Measurements from ENCODE around the gene MBIP.
"Not testable (repeated sequence)": the region's sequence is repeated elsewhere in the genome, so short reads cannot be mapped to it uniquely, and the experiment has no call there.

MBIP gene

DNA sequence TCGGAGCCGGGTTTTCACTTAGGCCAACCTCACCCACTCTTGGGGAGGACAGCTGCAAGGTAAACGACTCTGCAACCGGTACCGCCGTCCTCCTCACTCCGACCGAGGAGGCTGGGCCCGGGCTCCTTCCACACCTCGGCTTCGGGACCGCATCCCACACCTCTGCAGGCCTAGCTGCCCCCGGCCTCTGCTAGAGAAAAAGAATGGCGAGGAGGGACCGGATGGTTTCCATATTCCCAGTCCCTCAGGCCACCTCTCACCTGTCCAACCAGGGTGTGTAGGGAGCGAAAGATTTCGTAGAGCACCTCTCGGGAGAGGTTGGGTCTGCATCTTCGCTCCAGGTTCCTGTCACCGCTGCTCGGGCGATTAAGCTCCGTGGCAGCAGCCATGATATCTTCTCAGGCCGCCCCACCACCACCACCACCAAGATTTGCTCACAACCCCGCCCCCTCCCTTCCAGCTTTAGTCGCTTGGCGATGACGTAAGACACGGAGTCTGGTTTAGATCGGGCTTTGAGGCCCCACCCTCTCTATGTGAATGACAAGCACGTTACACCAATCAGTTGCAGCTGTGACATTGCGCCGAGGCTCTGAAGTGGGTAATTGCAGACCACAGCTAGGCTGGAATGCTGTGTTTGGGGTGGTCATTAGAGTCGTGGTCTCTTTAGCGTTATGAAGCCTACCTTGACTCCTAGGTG, at the start of gene MBIP:
Gene MBIP, minus strand, starts transcription at position 438 of the 697 bp plus-strand sequence. Its CDS starts 49 bp downstream, at position 389.
- DNase-seq (ENCODE audit: low read depth in 2 of 2): peak; percentile 88 to 95

- no peak for DNase-seq (ENCODE audit: low read depth in 2 of 2)
Measured at GRCh38 chr14:36367985-36368774, 47.7 kb upstream of the MBIP start.

DNA sequence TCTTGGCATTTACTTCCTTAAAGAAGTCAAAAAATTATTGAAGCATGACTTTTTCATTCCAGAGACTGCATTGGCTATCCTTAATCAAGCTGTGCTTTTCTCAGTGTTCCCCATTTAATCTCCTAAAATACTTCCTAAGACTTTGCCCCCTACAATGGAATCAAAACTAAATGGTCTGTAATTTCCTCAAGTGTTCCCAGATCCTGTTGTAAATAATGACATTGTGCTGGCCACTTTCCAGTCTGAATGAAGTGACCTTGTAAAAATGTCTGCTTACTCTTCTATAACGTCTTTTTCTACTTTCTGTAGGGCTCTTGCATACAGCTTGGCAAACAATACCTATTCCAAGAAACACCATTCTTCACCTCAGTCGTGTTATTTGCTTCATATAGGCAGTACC, 45.3 kb upstream of the MBIP start:
- no peak for DNase-seq (ENCODE audit: low read depth in 2 of 2)

DNA sequence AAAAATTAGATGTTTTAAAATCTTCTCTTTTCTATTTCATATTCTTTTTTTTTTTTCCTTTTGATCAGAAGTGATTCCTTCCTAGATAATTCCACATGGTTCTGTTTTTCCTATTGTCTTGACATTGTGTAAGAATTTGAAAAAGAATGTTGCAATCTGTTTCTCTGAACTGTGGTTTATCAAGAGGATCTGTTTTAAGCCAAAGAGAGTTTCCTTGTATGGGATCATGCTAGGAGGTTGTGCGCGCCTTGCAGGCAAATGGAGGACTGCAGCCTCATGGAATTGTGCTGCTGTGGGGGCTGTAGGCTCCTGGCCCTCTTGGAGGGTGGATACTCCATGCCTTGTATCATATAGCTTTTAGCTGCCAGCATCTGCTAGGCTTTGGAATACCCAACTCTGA, 43.3 kb upstream of the MBIP start:
- DNase-seq (ENCODE audit: low read depth in 2 of 2): no peak

DNA sequence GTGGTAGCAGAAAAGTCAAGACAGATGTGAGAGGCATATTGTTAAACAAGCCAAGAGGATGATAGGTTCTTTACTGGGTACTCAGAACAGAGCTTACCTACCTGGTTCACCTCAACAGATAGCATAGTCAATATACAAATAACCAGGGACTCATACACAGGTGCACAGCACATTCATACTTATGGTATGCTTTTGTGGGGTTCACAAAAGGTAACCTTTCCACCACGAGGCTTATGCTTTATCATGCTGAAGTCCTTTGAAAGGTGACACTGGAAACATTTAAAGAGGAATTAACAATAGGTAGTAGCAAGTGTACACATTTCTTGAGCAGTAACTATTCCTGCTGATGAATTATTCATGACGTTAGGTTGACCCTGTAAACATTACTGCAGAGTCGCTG, 42.2 kb upstream of the MBIP start:
- DNase-seq (ENCODE audit: low read depth in 2 of 2): no peak

DNA sequence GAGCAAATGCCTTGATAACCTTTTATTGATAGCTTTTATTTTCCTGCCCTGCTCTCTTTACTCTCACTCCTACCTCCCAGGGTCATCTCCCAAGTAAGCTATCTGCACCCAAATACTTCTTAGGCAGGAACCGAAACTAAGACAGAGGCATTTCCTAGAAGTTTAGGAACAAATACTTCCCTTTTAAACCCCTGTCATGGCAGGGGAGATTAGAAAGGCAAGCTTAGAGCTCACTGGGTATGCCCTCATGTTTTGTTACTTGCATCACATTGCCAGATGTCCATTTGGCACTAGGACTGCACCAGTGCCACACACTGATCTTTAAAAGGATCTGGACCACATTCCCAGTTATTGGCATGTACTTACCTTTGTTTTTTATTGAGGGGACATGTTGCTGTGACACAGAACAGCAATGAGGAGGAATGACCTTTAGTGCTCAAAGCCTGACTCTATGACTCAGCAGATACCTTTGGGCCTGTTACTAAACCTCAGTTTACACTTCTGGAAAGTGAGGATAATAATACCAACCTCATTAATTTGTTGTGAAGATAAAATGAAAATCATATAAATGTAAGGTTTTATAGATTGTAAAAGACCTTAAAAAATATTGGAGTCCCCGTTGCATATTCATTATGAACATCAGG, 40.9 kb upstream of the MBIP start:
- DNase-seq (ENCODE audit: low read depth in 2 of 2): no peak

DNA sequence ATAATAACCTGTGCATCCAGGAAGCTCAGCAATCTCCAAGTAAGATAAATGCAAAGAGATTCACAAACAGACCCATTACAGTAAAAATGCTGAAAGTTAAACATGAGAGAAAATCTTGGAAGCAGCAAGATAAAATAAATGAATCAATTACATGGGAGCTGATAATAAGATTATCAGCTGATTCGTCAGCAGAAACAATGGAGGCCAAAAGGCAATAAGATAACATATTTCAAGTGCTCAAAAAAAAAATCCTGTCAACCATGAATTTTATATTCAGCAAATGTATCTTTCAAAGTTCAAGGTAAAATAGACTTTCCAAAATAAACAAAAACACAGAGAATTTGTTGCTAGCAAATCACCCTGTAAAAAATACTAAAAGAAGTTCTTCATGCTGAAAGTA, 36.4 kb upstream of the MBIP start:
- DNase-seq (ENCODE audit: low read depth in 2 of 2): no peak

GRCh38 chr14:36346052-36346451, 25.6 kb upstream of the MBIP start:
- DNase-seq (ENCODE audit: low read depth in 2 of 2): no peak

GRCh38 chr14:36344211-36344610, 23.8 kb upstream of the MBIP start:
- DNase-seq (ENCODE audit: low read depth in 2 of 2): no peak

GRCh38 chr14:36341811-36342210, 21.4 kb upstream of the MBIP start:
- not testable (repeated sequence) for DNase-seq (ENCODE audit: low read depth in 2 of 2)

DNA sequence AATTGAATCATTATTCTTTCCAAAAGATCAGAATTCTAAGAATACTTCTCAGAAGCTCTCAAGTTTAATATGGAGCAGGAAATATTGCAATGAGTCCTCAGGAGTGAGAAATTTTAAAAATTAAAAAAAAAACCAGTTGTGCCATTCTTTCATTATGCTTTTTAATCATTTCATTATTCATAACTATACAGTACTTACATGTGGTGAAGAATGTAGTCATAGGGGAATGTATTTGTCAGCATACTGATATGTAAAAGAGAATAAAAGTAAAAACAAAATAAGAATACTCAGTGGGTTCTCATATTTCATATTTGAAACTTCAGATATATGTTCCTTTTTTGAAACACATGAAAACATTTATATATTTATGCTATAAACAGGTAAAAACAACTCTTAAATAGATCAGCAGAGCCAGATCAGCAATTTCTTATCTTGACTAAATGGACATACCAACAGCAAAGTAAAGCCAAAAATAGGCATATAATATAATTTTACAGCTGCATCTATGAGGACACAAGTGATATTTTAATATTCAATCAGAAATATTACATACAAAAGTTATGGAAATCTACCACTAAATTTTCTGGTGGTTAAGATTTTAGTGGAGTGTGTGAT, 19.9 kb upstream of the MBIP start:
- DNase-seq (ENCODE audit: low read depth in 2 of 2): no peak

DNA sequence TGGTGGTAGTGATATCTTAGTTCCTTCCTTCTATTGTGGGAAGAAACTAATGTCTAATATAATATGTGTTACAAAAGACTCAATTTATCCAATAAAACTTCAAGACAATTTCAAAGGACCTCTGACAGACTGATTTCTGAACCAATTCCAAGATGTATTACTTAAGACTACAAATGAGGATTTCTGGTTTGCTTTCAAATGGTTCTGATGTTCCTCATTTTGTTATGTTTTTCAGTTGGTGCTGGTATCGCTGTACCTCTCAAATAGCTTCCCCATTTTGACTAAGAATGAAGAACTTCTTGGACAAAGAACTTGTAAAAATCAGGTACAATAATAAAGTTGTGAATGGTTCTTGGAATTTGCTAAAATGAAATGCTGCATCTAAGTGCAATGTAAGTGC, 19.4 kb upstream of the MBIP start:
- DNase-seq (ENCODE audit: low read depth in 2 of 2): no peak

- DNase-seq (ENCODE audit: low read depth in 2 of 2): no peak
Measured at GRCh38 chr14:36333119-36333518, 12.7 kb upstream of the MBIP start.

- DNase-seq (ENCODE audit: low read depth in 2 of 2): not testable (repeated sequence)
Measured at GRCh38 chr14:36327573-36327972, 7.1 kb upstream of the MBIP start.

GRCh38 chr14:36325853-36326252, 5.4 kb upstream of the MBIP start:
- no peak for DNase-seq (ENCODE audit: low read depth in 2 of 2)

DNA sequence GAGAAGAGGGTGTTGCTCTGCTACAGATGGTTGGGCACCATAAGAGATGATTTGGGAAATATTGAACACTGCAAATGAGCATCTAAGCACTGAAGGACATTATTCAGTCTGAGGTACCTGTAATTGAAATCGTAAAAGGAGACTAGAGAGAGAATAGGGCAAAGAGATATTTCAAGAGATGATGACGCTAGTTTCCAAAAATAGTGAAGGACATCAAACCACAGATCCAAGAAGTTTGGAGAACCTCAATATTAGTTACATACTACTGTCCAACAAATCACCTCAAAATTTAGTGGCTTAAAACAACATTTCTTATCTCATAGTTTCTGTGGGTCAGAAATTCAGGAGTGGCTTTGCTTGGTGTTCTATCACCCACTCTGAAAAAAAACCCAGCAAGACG, 4.5 kb upstream of the MBIP start:
- DNase-seq (ENCODE audit: low read depth in 2 of 2): no peak

DNA sequence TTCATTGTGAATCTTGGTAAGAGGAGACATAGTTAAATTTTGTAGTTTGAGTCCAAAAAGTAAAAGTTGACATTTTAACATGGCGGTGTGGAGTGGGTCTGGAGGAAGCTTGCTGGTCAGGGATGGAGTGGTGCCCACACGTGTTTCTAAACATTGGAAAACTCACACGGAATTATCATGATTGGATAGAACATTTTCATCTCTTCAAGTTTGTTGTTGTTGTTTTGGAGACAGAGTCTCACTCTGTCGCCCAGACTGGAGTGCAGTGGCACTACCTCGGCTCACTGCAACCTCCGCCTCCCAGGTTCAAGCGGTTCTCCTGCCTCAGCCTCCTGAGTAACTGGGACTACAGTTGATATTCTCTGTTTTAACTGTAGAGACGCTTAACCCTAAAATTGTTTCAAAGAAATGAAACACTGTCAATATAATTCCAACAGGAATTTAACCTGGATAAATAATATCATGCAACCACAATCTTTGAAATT, 502 bp upstream of the MBIP start:
- DNase-seq (ENCODE audit: low read depth in 2 of 2): no peak

DNA sequence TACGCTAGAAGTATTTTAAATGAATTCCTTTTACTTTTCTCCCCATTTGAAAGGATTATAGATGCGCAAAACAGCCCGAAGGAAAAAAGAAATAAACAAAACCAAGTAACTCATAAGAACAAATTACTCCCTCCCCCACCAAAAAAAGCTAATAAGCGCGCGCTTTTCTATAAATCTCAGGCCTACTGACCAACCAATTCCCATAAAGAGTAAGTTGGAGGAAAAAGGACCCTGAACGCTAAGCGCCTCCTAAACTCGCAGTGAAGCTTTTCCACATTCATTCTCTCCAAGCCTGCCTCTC, 588 bp downstream of the MBIP start:
- no peak for DNase-seq (ENCODE audit: low read depth in 2 of 2)

DNA sequence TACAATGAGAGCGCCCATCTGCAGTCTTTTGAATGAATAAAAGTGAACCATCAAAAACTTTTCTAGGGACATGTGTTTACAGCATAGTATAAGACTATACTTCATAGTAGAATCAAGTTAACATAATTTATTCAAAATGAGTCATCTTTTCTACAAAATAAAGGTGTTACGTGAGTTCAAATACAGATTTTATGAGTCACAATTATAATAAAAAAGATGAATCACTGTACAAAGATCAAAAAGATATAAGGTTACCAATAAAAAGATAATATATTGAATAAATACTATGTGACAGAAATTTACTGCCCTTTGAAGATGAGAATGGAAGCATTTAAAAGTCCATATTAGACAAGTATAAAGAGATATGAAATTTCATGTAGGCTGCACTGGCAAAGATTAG, 2.8 kb downstream of the MBIP start:
- no peak for DNase-seq (ENCODE audit: low read depth in 2 of 2)

DNA sequence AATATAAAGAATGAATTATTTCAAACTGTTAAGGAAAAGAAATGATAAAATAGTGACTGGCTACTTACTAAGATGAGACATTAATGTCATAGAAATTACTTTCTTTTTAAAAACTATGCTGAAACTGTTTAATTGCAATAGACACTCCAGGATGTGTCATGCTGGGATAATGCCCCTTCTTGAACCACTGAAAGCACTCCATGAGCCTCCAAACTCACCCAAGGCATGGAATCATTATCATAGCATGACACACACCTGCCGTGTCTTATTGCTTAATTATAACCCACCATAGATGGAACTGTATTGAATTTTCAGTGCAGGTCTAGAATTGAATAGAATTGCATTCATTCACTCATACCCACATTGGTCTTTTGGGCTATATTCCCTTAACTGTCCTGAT, 4.3 kb downstream of the MBIP start:
- DNase-seq (ENCODE audit: low read depth in 2 of 2): no peak

GRCh38 chr14:36315159-36315853, 5.1 kb downstream of the MBIP start:
- DNase-seq (ENCODE audit: low read depth in 2 of 2): peak; percentile 10 to 46

DNA sequence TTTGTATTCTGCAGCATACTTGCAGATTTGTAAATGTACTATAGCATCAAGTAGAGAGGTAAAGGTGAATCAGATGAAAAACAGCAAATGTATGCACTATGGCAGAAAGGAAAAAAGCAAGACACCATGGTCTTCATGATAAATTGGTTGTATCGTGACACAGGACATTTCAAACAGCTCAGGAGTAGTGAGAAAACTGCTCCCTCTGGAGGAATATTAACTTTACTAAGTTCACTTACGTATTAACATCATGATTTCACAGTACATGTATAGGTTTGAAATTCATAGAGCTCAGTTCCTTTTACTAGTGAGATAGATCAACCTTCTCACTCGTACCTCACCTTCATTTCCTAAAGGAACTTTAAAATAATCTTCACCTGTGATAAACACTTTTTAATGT, 6.5 kb downstream of the MBIP start:
- no peak for DNase-seq (ENCODE audit: low read depth in 2 of 2)
